HepG2 (cell line): ENCODE data around the gene PIAS3. TPM values are rescaled to one million over a fixed set of nuclear protein-coding genes. Genes with fewer than 3 reads are reported as not detected.

Experiments
- ATAC-seq: fragments of 200-7000 bp; cut with Tn5 transposase; 3 replicates; pipeline ENCODE4 v1.9.1; 2020; ENCODE audit warnings: mild to moderate bottlenecking, moderate library complexity
- BruUV-seq: library from RNA; stranded (reverse); fragments of 400-500 nt; replicated peaks from 2 replicates; lab custom pipeline; 2021; lab: Mats Ljungman, UMichigan
- CTCF ChIA-PET: fragments of 300-600 bp; formaldehyde crosslinking; extraction: SDS; loops from one replicate; lab custom pipeline; 2021; ENCODE audit warnings: low total read pairs, inconsistent platforms, low intra/inter-chr PET ratio; lab: Yijun Ruan, JAX
- POLR2A ChIA-PET: fragments of 350-600 bp; sonication (Branson Sonifier 250); formaldehyde crosslinking; loops from one replicate; lab custom pipeline; 2020; ENCODE audit warnings: antibody characterized with exemption, inconsistent platforms; lab: Yijun Ruan, JAX
- DNase-seq: peaks from one replicate; pipeline ENCODE4 v3.0.0-alpha.2; 2015; ENCODE audit warnings: low spot score
- FAIRE-seq: peaks from 3 replicates; lab custom pipeline; 2011; peaks lifted over from hg19 to GRCh38; lab: Jason Lieb, UNC
- H2AFZ ChIP-seq: one replicate; pipeline ENCODE4 v1.6.1; 2011; ENCODE audit warnings: low read length, inconsistent platforms
- H3K27ac ChIP-seq: fragments of 300-600 bp; 3 replicates; pipeline ENCODE4 v1.8.0; 2011; ENCODE audit warnings: mixed run types, mild to moderate bottlenecking, mixed read lengths, low read length, inconsistent platforms; ENCODE audit not compliant: insufficient read depth; ENCODE audit errors: extremely low read length
- H3K27me3 ChIP-seq, 2 experiments: fragments of 200-600 bp in 1 of 2; 2 replicates in 1 of 2; 3 replicates in 1 of 2; pipeline versions ENCODE4 v1.6.0 to v1.8.0; 2011; ENCODE audit warnings: low read length in 2 of 2, mild to moderate bottlenecking in 2 of 2, moderate library complexity in 2 of 2, inconsistent platforms in 1 of 2; ENCODE audit not compliant: insufficient read depth in 2 of 2, control insufficient read depth in 1 of 2
- H3K36me3 ChIP-seq, 2 experiments: fragments of 200-600 bp in 1 of 2; replicated peaks in 1 of 2; 2 replicates in 1 of 2; 3 replicates in 1 of 2; pipeline versions ENCODE4 v1.5.1 to v1.8.0; 2011; ENCODE audit warnings: low read length in 2 of 2, inconsistent platforms in 1 of 2; ENCODE audit not compliant: insufficient read depth in 2 of 2, control insufficient read depth in 1 of 2
- H3K4me1 ChIP-seq: 2 replicates; pipeline ENCODE4 v1.5.1; 2012; ENCODE audit warnings: low read length, inconsistent platforms; ENCODE audit not compliant: insufficient read depth
- H3K4me2 ChIP-seq: 2 replicates; pipeline ENCODE4 v1.6.0; 2011; ENCODE audit warnings: low read depth, low read length, inconsistent platforms
- H3K4me3 ChIP-seq, 3 experiments: fragments of 200-600 bp in 1 of 3; sonication (generic), shearing (Covaris generic) in 1 of 3; replicated peaks in 1 of 3; 2 replicates each; pipeline ENCODE4 v1.5.1; 2011 to 2016; ENCODE audit warnings: low read length in 3 of 3, inconsistent platforms in 2 of 3, low read depth in 2 of 3, mild to moderate bottlenecking in 2 of 3, control low read depth in 1 of 3, mixed read lengths in 1 of 3; ENCODE audit not compliant: insufficient read depth in 1 of 3
- H3K79me2 ChIP-seq: one replicate; pipeline ENCODE4 v1.6.1; 2011; ENCODE audit warnings: low read length, inconsistent platforms; ENCODE audit not compliant: insufficient read depth
- H3K9ac ChIP-seq: 2 replicates; pipeline ENCODE4 v1.6.0; 2011; ENCODE audit warnings: mild to moderate bottlenecking, low read depth, low read length, inconsistent platforms; ENCODE audit not compliant: insufficient read depth
- H3K9me3 ChIP-seq: 2 replicates; pipeline ENCODE4 v1.5.1; 2012; ENCODE audit warnings: mild to moderate bottlenecking, low read length
- H4K20me1 ChIP-seq: 2 replicates; pipeline ENCODE4 v1.6.0; 2011; ENCODE audit warnings: inconsistent platforms, mild to moderate bottlenecking, low read length, moderate library complexity; ENCODE audit not compliant: insufficient read depth
- FOXO4 ChIP-seq: sonication (generic); formaldehyde crosslinking; conservative IDR thresholded peaks from 2 replicates; pipeline ENCODE4 v1.8.1; 2023; ENCODE audit warnings: missing genetic modification reagents
- SMAD3 ChIP-seq: sonication (generic); formaldehyde crosslinking; IDR thresholded peaks from 2 replicates; pipeline ENCODE4 v1.4.0; 2020; ENCODE audit warnings: missing genetic modification reagents
- SRSF4 ChIP-seq: fragments of 200-400 bp; formaldehyde crosslinking; IDR thresholded peaks from one replicate; pipeline ENCODE4 v1.6.1; 2018; ENCODE audit warnings: mild to moderate bottlenecking, low read depth, low read length, moderate library complexity; ENCODE audit not compliant: poor library complexity, severe bottlenecking
- ZBTB7A ChIP-seq: sonication (generic); formaldehyde crosslinking; IDR thresholded peaks from 2 replicates; pipeline ENCODE4 v1.8.0; 2022; ENCODE audit warnings: mild to moderate bottlenecking, missing genetic modification reagents
- ZBTB7B ChIP-seq: sonication (generic); formaldehyde crosslinking; IDR thresholded peaks from 2 replicates; pipeline ENCODE4 v1.4.0; 2020; ENCODE audit warnings: missing genetic modification reagents
- ZNF10 ChIP-seq: sonication (generic); formaldehyde crosslinking; IDR thresholded peaks from 2 replicates; pipeline ENCODE4 v1.4.0; 2020; ENCODE audit warnings: mild to moderate bottlenecking, low read depth, missing genetic modification reagents, borderline replicate concordance
- ZNF282 ChIP-seq: fragments of 450-650 bp; IDR thresholded peaks from 2 replicates; pipeline ENCODE4 v1.6.1; 2018; ENCODE audit not compliant: partially characterized antibody
- ZNF34 ChIP-seq: sonication (generic); formaldehyde crosslinking; IDR thresholded peaks from 2 replicates; pipeline ENCODE4 v1.4.0; 2020; ENCODE audit warnings: mild to moderate bottlenecking, missing genetic modification reagents, borderline replicate concordance
- ZNF367 ChIP-seq: sonication (generic); formaldehyde crosslinking; IDR thresholded peaks from 2 replicates; pipeline ENCODE4 v1.4.0; 2020; ENCODE audit warnings: missing genetic modification reagents, borderline replicate concordance
- ZNF383 ChIP-seq: sonication (generic); formaldehyde crosslinking; IDR thresholded peaks from 2 replicates; pipeline ENCODE4 v1.4.0; 2020; ENCODE audit warnings: missing genetic modification reagents, mild to moderate bottlenecking, borderline replicate concordance
- ZNF691 ChIP-seq: sonication (generic); formaldehyde crosslinking; IDR thresholded peaks from 2 replicates; pipeline ENCODE4 v1.4.0; 2020; ENCODE audit warnings: missing genetic modification reagents, low read depth, mild to moderate bottlenecking, borderline replicate concordance
- WGBS: methylation state at CpG from one replicate; pipeline ENCODE4 v1.1.6; 2017; ENCODE audit warnings: low lambda C conversion rate; 5-methylcytosine and 5-hydroxymethylcytosine counted together
- in situ Hi-C: cut with HindIII; loops from 2 replicates; pipeline ENCODE4 v1.10.0; 2017; ENCODE audit warnings: low pct_unique_long_range_greater_than_20kb; ENCODE audit not compliant: extremely low pct_ligation_motif_present
- intact Hi-C: fragments of 100-400 bp; cut with micrococcal nuclease; formaldehyde crosslinking; loops from one replicate; pipeline ENCODE4 v1.10.0; 2022; ENCODE audit not compliant: unreplicated experiment
- polyA plus RNA-seq, 8 experiments: library from polyadenylated mRNA; depleted of rRNA in 3 of 8; stranded (reverse) in 7 of 8; unstranded in 1 of 8; fragments of >200 nt; fragmentation: Illumina TruSeq in 4 of 8; extraction: Trizol in 4 of 8; gene quantifications; 2 replicates each; pipeline versions ENCODE4 v1.2.1 to v1.2.3, GENCODE V29; 2011 to 2016; ENCODE audit warnings: low read depth in 4 of 8, missing spikeins in 1 of 8, mixed read lengths in 1 of 8; ENCODE audit not compliant: insufficient read depth in 1 of 8
- total RNA-seq, 5 experiments: library from RNA; depleted of rRNA; stranded (reverse); fragments of >200 nt; fragmentation: Illumina TruSeq; extraction: Trizol; gene quantifications; 2 replicates each; pipeline ENCODE4 v1.2.3, GENCODE V29; 2016; ENCODE audit warnings: low read depth in 1 of 5
- TF ChIP-seq, protein P1 (sequence below): sonication (generic); formaldehyde crosslinking; IDR thresholded peaks from 2 replicates; pipeline ENCODE4 v1.5.1; 2020; ENCODE audit warnings: mild to moderate bottlenecking, missing genetic modification reagents, moderate library complexity
- TF ChIP-seq, protein P2 (sequence below): sonication (generic); formaldehyde crosslinking; IDR thresholded peaks from 2 replicates; pipeline ENCODE4 v1.9.0; 2022; ENCODE audit warnings: missing genetic modification reagents, mild to moderate bottlenecking, borderline replicate concordance

Gene PIAS3
- total and polyA plus RNA-seq, 2 of the 13 experiments (the other 11 are each of a cell fraction or from before 2014, with no cell fraction given) = 3.7 to 8.0 TPM

- in situ Hi-C loops = loop anchor here (10.0 kb wide), 1 partner anchor 167 kb away; no protein-coding TSS in a partner anchor
- POLR2A ChIA-PET = interaction anchor here (3.2 to 4.5 kb wide), 2 partner anchors 11 to 24 kb away, joined by 19 to 44 read pairs; partner anchors contain the start of genes PIAS3, POLR3C and RNF115
These were observed 11.1 kb downstream of the PIAS3 start for GRCh38 chr1:145847827-145848226.

DNA sequence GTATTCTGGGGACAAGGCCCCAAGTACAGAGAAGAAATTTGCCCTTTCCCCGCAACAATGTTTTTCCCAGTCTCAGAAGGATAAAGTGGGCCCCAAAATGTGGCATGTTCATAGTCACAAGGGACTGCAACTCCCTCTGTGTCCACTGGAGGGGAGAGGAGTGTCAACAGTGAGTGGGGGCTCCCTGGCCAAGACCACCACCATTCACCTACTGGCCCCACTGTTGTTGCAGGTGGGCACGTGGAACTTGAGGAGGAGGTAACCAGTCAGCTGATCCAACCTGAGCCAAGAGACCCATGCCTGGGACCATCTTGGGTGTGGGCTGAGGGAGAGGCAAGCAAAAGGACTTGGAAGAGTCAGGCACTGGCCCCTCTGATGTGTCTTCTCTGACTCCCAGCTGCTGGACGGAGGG lies 12.7 kb downstream of the PIAS3 start:
- WGBS = 90% methylated on average over 2 of the region's 3 CpGs
- Histone ChIP-seq H3K4me3 (peak overlapping the region; percentile 55 to 78 (median 66)), H3K4me1 (peaks cover 12% of the 10 kb centered on the region), H3K36me3 (peaks cover 13 to 25% of the 10 kb centered on the region in 2 experiments), H3K27me3 (no peaks in the 10 kb centered on the region), H2AFZ (no peak overlapping the region), H3K4me2 (peak overlapping the region; percentile 95), H3K9me3 (no peaks in the 10 kb centered on the region), H3K27ac (no peak overlapping the region), H4K20me1 (no peaks in the 10 kb centered on the region), H3K9ac (peak overlapping the region; percentile 68; the same call in 1 of the 2 replicates), H3K79me2 (no peaks in the 10 kb centered on the region)
- DNase-seq = peak; percentile 23
- intact Hi-C loops = loop anchor here (1.0 kb wide), 1 partner anchor 64 kb away; the partner anchor contains the start of gene ITGA10
- BruUV-seq = no TSS peak
- ChIA-PET POLR2A (interaction anchor here (1.0 to 4.5 kb wide), 5 partner anchors 13 to 117 kb away, joined by 3 to 44 read pairs (median 13); partner anchors contain the start of genes PIAS3, POLR3C, RBM8A and RNF115), CTCF (interaction anchor here (1.2 to 2.5 kb wide), 2 partner anchors 13 to 167 kb away, joined by 3 to 14 read pairs; partner anchors contain the start of gene PIAS3)
- ATAC-seq = peak; percentile 76
- peak; percentile 67 for FAIRE-seq
- in situ Hi-C loops = loop anchor here (10.0 kb wide), 1 partner anchor 169 kb away; no protein-coding TSS in a partner anchor
- TF ChIP-seq ZNF282 = no peak
- peak; percentile 97 for TF ChIP-seq ZBTB7A (CRISPR knock-in tag)
- TF ChIP-seq, protein P1, sequence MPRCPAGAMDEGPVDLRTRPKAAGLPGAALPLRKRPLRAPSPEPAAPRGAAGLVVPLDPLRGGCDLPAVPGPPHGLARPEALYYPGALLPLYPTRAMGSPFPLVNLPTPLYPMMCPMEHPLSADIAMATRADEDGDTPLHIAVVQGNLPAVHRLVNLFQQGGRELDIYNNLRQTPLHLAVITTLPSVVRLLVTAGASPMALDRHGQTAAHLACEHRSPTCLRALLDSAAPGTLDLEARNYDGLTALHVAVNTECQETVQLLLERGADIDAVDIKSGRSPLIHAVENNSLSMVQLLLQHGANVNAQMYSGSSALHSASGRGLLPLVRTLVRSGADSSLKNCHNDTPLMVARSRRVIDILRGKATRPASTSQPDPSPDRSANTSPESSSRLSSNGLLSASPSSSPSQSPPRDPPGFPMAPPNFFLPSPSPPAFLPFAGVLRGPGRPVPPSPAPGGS (CRISPR knock-in tag) = no peak
- TF ChIP-seq, protein P2, sequence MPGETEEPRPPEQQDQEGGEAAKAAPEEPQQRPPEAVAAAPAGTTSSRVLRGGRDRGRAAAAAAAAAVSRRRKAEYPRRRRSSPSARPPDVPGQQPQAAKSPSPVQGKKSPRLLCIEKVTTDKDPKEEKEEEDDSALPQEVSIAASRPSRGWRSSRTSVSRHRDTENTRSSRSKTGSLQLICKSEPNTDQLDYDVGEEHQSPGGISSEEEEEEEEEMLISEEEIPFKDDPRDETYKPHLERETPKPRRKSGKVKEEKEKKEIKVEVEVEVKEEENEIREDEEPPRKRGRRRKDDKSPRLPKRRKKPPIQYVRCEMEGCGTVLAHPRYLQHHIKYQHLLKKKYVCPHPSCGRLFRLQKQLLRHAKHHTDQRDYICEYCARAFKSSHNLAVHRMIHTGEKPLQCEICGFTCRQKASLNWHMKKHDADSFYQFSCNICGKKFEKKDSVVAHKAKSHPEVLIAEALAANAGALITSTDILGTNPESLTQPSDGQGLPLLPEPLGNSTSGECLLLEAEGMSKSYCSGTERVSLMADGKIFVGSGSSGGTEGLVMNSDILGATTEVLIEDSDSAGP = peak; percentile 0; the same call in 1 of the 2 replicates
- no peak for TF ChIP-seq FOXO4
- no peak for TF ChIP-seq SRSF4
- TF ChIP-seq ZNF383 (CRISPR knock-in tag) = 0 out of 2 replicates have a peak, but pooled peaks have one; percentile 51
- peak; percentile 75 for TF ChIP-seq ZBTB7B (CRISPR knock-in tag)
- peak; percentile 36; the same call in 1 of the 2 replicates for TF ChIP-seq ZNF691 (CRISPR knock-in tag)

More at GRCh38 chr1:145847827-145848226, 11.1 kb downstream of the PIAS3 start:
- CTCF ChIA-PET = no interaction called here
- H3K4me1 ChIP-seq = peaks cover 12% of the 10 kb centered on the region
- no peaks in the 10 kb centered on the region for H3K79me2 ChIP-seq
- intact Hi-C loops = no loop called here
- no peak overlapping the region for H3K9ac ChIP-seq
- no peaks in the 10 kb centered on the region for H4K20me1 ChIP-seq
- BruUV-seq = no TSS peak
- H3K9me3 ChIP-seq = no peaks in the 10 kb centered on the region
- no peak overlapping the region for H3K4me2 ChIP-seq
- FAIRE-seq (no peak), ATAC-seq (no peak), DNase-seq (no peak)
- peaks cover 11 to 15% of the 10 kb centered on the region in 2 experiments; a peak in 4 of 5 replicates for H3K36me3 ChIP-seq
- 86% methylated on average over 3 of the region's 3 CpGs for WGBS
- H3K4me3 ChIP-seq = no peak overlapping the region
- no peaks in the 10 kb centered on the region for H3K27me3 ChIP-seq
- H2AFZ ChIP-seq = no peak overlapping the region
- H3K27ac ChIP-seq = no peak overlapping the region
- TF ChIP-seq ZNF34 (CRISPR knock-in tag) (no peak), SMAD3 (no peak), ZNF367 (no peak), ZNF10 (CRISPR knock-in tag) (no peak)
